ENCODE results near the gene CHAMP1. TPM values are rescaled to one million over a fixed set of nuclear protein-coding genes. Genes with fewer than 3 reads are reported as not detected.
"Not testable (repeated sequence)": the region's sequence is repeated elsewhere in the genome, so short reads cannot be mapped to it uniquely, and the experiment has no call there.

Gene CHAMP1
- total and polyA plus RNA-seq, 8 donors = 1.7 to 40.6 (median 7.7) TPM

- DNase-seq = no peak
- Histone ChIP-seq H3K9me3 (no peaks in the 10 kb centered on the region), H3K27me3 (no peaks in the 10 kb centered on the region), H3K4me3 (no peak overlapping the region), H3K36me3 (peaks cover 21 to 46% (median 45%) of the 10 kb centered on the region in 4 donors), H3K4me1 (peaks cover 4 to 16% (median 7%) of the 10 kb centered on the region in 4 donors), H3K27ac (no peak overlapping the region)
- intact Hi-C loops (cut with DNase I; ENCODE audit: low total_unique reads) = no loop called here
- TF ChIP-seq EP300 (IDR thresholded peaks at IDR 0.05) = no peak
- no peak for TF ChIP-seq CTCF (IDR thresholded peaks at IDR 0.05)
- TF ChIP-seq POLR2AphosphoS5 (IDR thresholded peaks at IDR 0.05) = no peak
- TF ChIP-seq POLR2A (IDR thresholded peaks at IDR 0.05) = no peak
- 73 to 82% (median 76%) methylated on average over 6 of the region's 6 CpGs for WGBS, 5 donors
These were observed 13.7 kb downstream of the CHAMP1 start for GRCh38 chr13:114328034-114328433.

- intact Hi-C loops (cut with DNase I; ENCODE audit: low total_unique reads) = no loop called here
- Histone ChIP-seq H3K27ac (no peak overlapping the region), H3K27me3 (no peaks in the 10 kb centered on the region), H3K4me1 (peaks cover 4 to 16% (median 7%) of the 10 kb centered on the region in 4 donors), H3K36me3 (peaks cover 15 to 40% (median 40%) of the 10 kb centered on the region in 4 donors), H3K9me3 (no peaks in the 10 kb centered on the region), H3K4me3 (no peak overlapping the region)
- no peak for TF ChIP-seq CTCF (IDR thresholded peaks at IDR 0.05)
- no peak for TF ChIP-seq POLR2AphosphoS5 (IDR thresholded peaks at IDR 0.05)
- TF ChIP-seq POLR2A (IDR thresholded peaks at IDR 0.05) = no peak
- TF ChIP-seq EP300 (IDR thresholded peaks at IDR 0.05) = no peak
- WGBS, 5 donors = 87 to 100% (median 92%) methylated on average over 1 of the region's 1 CpG
- no peak for DNase-seq
These were observed 14.3 kb downstream of the CHAMP1 start for GRCh38 chr13:114328595-114328994.

GRCh38 chr13:114330086-114330485 is 15.8 kb downstream of the CHAMP1 start:
- no peaks in the 10 kb centered on the region for H3K9me3 ChIP-seq
- H3K4me3 ChIP-seq = no peak overlapping the region
- WGBS, 5 donors = 81 to 84% (median 82%) methylated on average over 5 of the region's 5 CpGs
- peaks cover under 1 to 26% (median 25%) of the 10 kb centered on the region in 4 donors for H3K36me3 ChIP-seq
- H3K4me1 ChIP-seq = peaks cover 4 to 21% (median 7%) of the 10 kb centered on the region in 4 donors
- intact Hi-C loops (cut with DNase I; ENCODE audit: low total_unique reads) = no loop called here
- TF ChIP-seq POLR2A (IDR thresholded peaks at IDR 0.05) (no peak), EP300 (IDR thresholded peaks at IDR 0.05) (no peak), CTCF (IDR thresholded peaks at IDR 0.05) (no peak), POLR2AphosphoS5 (IDR thresholded peaks at IDR 0.05) (no peak)
- H3K27ac ChIP-seq = no peak overlapping the region
- H3K27me3 ChIP-seq = no peaks in the 10 kb centered on the region
- no peak for DNase-seq

- H3K4me3 ChIP-seq; H3K36me3 ChIP-seq; H3K9me3 ChIP-seq; H3K27ac ChIP-seq; H3K4me1 ChIP-seq; intact Hi-C loops (cut with DNase I; ENCODE audit: low total_unique reads); DNase-seq; H3K27me3 ChIP-seq: not testable (repeated sequence)
- 70 to 81% (median 75%) methylated on average over 3 of the region's 3 CpGs for WGBS, 5 donors
These were observed 19.6 kb downstream of the CHAMP1 start for GRCh38 chr13:114333881-114334280.

GRCh38 chr13:114334305-114335053 is 20.2 kb downstream of the CHAMP1 start:
- no peaks in the 10 kb centered on the region for H3K27me3 ChIP-seq
- no peak overlapping the region for H3K4me3 ChIP-seq
- no peaks in the 10 kb centered on the region for H3K9me3 ChIP-seq
- no peak overlapping the region for H3K27ac ChIP-seq
- DNase-seq = no peak
- WGBS, 5 donors = 53 to 60% (median 59%) methylated on average over 5 of the region's 5 CpGs
- no peak for TF ChIP-seq CTCF (IDR thresholded peaks at IDR 0.05)
- TF ChIP-seq EP300 (IDR thresholded peaks at IDR 0.05) = no peak
- no peak for TF ChIP-seq POLR2AphosphoS5 (IDR thresholded peaks at IDR 0.05)
- no peak for TF ChIP-seq POLR2A (IDR thresholded peaks at IDR 0.05)
- intact Hi-C loops (cut with DNase I; ENCODE audit: low total_unique reads) = no loop called here
- H3K4me1 ChIP-seq = peaks cover 0 to 12% (median 4%) of the 10 kb centered on the region in 4 donors
- H3K36me3 ChIP-seq = no peaks in the 10 kb centered on the region

GRCh38 chr13:114336457-114336856 is 22.2 kb downstream of the CHAMP1 start:
- 74 to 89% (median 81%) methylated on average over 1 of the region's 1 CpG for WGBS, 5 donors
- H3K4me1 ChIP-seq = peaks cover 0 to 18% (median 8%) of the 10 kb centered on the region in 4 donors
- H3K36me3 ChIP-seq; DNase-seq; H3K27me3 ChIP-seq; H3K9me3 ChIP-seq; H3K27ac ChIP-seq; intact Hi-C loops (cut with DNase I; ENCODE audit: low total_unique reads); H3K4me3 ChIP-seq: not testable (repeated sequence)
